K562 (cell line): ENCODE measurements around the gene CBX8. TPM values are rescaled to one million over a fixed set of nuclear protein-coding genes. Genes with fewer than 3 reads are reported as not detected.
A peak's percentile ranks its signal among the peaks of the same experiment; 100 is the strongest.

Source experiments
- ARID1B ChIP-seq: fragments of 450-650 bp; IDR thresholded peaks from 2 replicates; pipeline ENCODE4 v1.6.1; 2016; ENCODE audit warnings: antibody characterized with exemption, mild to moderate bottlenecking, inconsistent platforms
- ATF3 ChIP-seq, 2 experiments: fragments of 450-650 bp in 1 of 2; sonication (generic) in 1 of 2; formaldehyde crosslinking in 1 of 2; IDR thresholded peaks in 1 of 2; conservative IDR thresholded peaks in 1 of 2; 2 replicates each; pipeline versions ENCODE4 v1.6.1 to v1.8.1; 2016 to 2023; ENCODE audit warnings: mild to moderate bottlenecking in 2 of 2, moderate library complexity in 2 of 2, inconsistent platforms in 1 of 2, missing genetic modification reagents in 1 of 2
- BRCA1 ChIP-seq, 2 experiments: fragments of 450-650 bp in 1 of 2; sonication (generic) in 1 of 2; formaldehyde crosslinking in 1 of 2; IDR thresholded peaks; 2 replicates each; pipeline versions ENCODE4 v1.5.0 to v1.6.1; 2017 to 2020; ENCODE audit warnings: mild to moderate bottlenecking in 1 of 2, missing genetic modification reagents in 1 of 2
- CCNT2 ChIP-seq: IDR thresholded peaks from 2 replicates; pipeline ENCODE4 v1.6.1; 2011; ENCODE audit warnings: borderline replicate concordance, low read depth, mild to moderate bottlenecking, moderate library complexity, mixed read lengths, low read length; ENCODE audit not compliant: insufficient read length; ENCODE audit errors: extremely low read depth
- ETV1 ChIP-seq: fragments of 450-650 bp; conservative IDR thresholded peaks from 2 replicates; pipeline ENCODE4 v1.6.1; 2016; ENCODE audit warnings: missing genetic modification characterization, control low read depth, low read depth, missing compliant biosample characterization
- KDM2B ChIP-seq: fragments of 250-450 bp; sonication (Bioruptor Pico); IDR thresholded peaks from 2 replicates; pipeline ENCODE4 v1.8.0; 2021; ENCODE audit warnings: mild to moderate bottlenecking, moderate library complexity
- MEF2D ChIP-seq: conservative IDR thresholded peaks from 2 replicates; pipeline ENCODE4 v1.6.1; 2016; ENCODE audit warnings: low read depth, missing genetic modification characterization, missing compliant biosample characterization
- MTA3 ChIP-seq: fragments of 450-650 bp; formaldehyde crosslinking; IDR thresholded peaks from 2 replicates; pipeline ENCODE4 v1.6.1; 2017; ENCODE audit warnings: mild to moderate bottlenecking, borderline replicate concordance
- POLR2B ChIP-seq: fragments of 450-650 bp; IDR thresholded peaks from 2 replicates; pipeline ENCODE4 v1.6.1; 2018; ENCODE audit warnings: low read depth; ENCODE audit not compliant: partially characterized antibody
- RBFOX2 ChIP-seq: fragments of 200-400 bp; formaldehyde crosslinking; IDR thresholded peaks from 2 replicates; pipeline ENCODE4 v1.6.1; 2017; ENCODE audit warnings: low read depth, mild to moderate bottlenecking, low read length, moderate library complexity
- polyA plus RNA-seq, 8 experiments: library from polyadenylated mRNA; depleted of rRNA in 4 of 8; stranded (reverse) in 5 of 8; unstranded in 3 of 8; fragments of >200 nt; fragmentation: Nextera tagmentation in 2 of 8; fragmentation: Illumina TruSeq in 1 of 8; extraction: Ambion mirVana in 2 of 8; extraction: Trizol in 1 of 8; gene quantifications; 2 replicates each; pipeline versions ENCODE4 v1.2.1 to v1.2.3, GENCODE V29; 2011 to 2014; ENCODE audit warnings: inconsistent platforms in 1 of 8, missing spikeins in 1 of 8
- total RNA-seq, 7 experiments: library from RNA; depleted of rRNA in 6 of 7; stranded (reverse); fragments of >200 nt in 6 of 7; fragmentation: Illumina TruSeq in 2 of 7; extraction: Trizol in 2 of 7; gene quantifications; 2 replicates each; pipeline versions ENCODE4 v1.2.1 to v1.2.3, GENCODE V29; 2011 to 2021; ENCODE audit warnings: low replicate concordance in 1 of 7
- TF ChIP-seq, protein P1 (sequence below), 2 experiments: fragments of 450-650 bp; conservative IDR thresholded peaks; 2 replicates each; pipeline ENCODE4 v1.6.1; 2017; ENCODE audit warnings: mild to moderate bottlenecking in 2 of 2, moderate library complexity in 2 of 2
- TF ChIP-seq, protein P2 (sequence below), 2 experiments: IDR thresholded peaks; 2 replicates each; pipeline ENCODE4 v1.6.1; 2011; ENCODE audit warnings: borderline replicate concordance in 1 of 2, control low read depth in 1 of 2, low read depth in 1 of 2, low read length in 1 of 2, mild to moderate bottlenecking in 1 of 2, mixed read lengths in 1 of 2, moderate library complexity in 1 of 2; ENCODE audit not compliant: insufficient read depth in 1 of 2, insufficient read length in 1 of 2, poor library complexity in 1 of 2, severe bottlenecking in 1 of 2; ENCODE audit errors: extremely low read depth in 1 of 2
- TF ChIP-seq, protein P3 (sequence below), 3 experiments: fragments of 200-800 bp in 1 of 3; sonication (Bioruptor generic) in 1 of 3; sonication (generic) in 1 of 3; formaldehyde crosslinking in 1 of 3; IDR thresholded peaks; 2 replicates each; pipeline versions ENCODE4 v1.6.1 to v1.8.0; 2016 to 2022; ENCODE audit warnings: mild to moderate bottlenecking in 2 of 3, missing compliant biosample characterization in 2 of 3, missing genetic modification characterization in 2 of 3, missing genetic modification reagents in 1 of 3
- TF ChIP-seq, protein P4 (sequence below): sonication (generic); formaldehyde crosslinking; IDR thresholded peaks from 2 replicates; pipeline ENCODE4 v1.8.0; 2022; ENCODE audit warnings: mild to moderate bottlenecking, missing genetic modification reagents

CBX8 gene
- total and polyA plus RNA-seq, 9 of the 15 experiments (the other 6 are each of a cell fraction or from before 2014, with no cell fraction given), result 0.08 to 11.9 (median 2.6) TPM

DNA sequence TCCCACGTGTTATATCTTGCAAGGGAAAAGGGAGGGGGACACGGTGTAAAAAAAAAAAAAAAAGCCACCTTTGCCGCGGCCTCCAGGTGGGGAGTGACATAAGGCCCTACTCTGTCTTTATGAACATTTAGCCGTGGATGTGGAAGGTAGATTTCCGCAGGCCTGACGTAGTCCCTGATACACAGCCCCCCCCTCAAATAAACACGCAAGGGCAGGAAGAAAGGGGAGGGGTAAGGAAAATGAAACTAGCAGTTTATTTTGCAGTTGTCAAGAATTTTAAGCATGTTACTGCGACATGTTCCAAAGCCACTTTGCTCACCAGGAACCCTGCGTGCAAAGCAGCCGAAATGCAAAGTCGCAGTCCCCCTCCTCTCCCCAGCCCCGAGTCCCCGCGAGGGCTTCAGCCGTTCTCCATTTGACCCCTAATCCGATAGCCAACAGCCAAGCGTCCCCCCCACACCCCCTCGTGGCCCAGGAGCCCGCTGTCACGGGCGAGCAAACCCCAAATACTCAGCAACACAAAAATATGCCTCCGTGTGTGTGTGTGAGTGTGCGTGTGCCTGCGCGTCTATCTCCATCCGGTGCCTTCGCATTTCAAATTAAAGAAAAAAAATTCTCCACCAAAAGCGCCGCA is 41.1 kb upstream of the CBX8 start (continued):
- TF ChIP-seq, protein P1, sequence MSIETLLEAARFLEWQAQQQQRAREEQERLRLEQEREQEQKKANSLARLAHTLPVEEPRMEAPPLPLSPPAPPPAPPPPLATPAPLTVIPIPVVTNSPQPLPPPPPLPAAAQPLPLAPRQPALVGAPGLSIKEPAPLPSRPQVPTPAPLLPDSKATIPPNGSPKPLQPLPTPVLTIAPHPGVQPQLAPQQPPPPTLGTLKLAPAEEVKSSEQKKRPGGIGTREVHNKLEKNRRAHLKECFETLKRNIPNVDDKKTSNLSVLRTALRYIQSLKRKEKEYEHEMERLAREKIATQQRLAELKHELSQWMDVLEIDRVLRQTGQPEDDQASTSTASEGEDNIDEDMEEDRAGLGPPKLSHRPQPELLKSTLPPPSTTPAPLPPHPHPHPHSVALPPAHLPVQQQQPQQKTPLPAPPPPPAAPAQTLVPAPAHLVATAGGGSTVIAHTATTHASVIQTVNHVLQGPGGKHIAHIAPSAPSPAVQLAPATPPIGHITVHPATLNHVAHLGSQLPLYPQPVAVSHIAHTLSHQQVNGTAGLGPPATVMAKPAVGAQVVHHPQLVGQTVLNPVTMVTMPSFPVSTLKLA (conservative IDR thresholded peaks at IDR 0.05), result peak in 1 of 2 experiments; percentile 9; a peak in 1 of 4 replicates
- peak; percentile 11 for TF ChIP-seq POLR2B
- TF ChIP-seq ETV1, result 0 out of 2 replicates have a peak, but pooled peaks have one; percentile 29
- TF ChIP-seq ARID1B, result no peak
- TF ChIP-seq, protein P2, sequence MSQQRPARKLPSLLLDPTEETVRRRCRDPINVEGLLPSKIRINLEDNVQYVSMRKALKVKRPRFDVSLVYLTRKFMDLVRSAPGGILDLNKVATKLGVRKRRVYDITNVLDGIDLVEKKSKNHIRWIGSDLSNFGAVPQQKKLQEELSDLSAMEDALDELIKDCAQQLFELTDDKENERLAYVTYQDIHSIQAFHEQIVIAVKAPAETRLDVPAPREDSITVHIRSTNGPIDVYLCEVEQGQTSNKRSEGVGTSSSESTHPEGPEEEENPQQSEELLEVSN (IDR thresholded peaks at IDR 0.05; ENCODE audit: borderline replicate concordance in 1 of 2, extremely low read depth in 1 of 2, insufficient read depth in 1 of 2, insufficient read length in 1 of 2, low read depth in 1 of 2, low read length in 1 of 2, poor library complexity in 1 of 2, severe bottlenecking in 1 of 2), result peak in 1 of 2 experiments; percentile 2
- TF ChIP-seq, protein P3, sequence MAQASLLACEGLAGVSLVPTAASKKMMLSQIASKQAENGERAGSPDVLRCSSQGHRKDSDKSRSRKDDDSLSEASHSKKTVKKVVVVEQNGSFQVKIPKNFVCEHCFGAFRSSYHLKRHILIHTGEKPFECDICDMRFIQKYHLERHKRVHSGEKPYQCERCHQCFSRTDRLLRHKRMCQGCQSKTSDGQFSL (CRISPR knock-in tag; IDR thresholded peaks at IDR 0.05), result peak; percentile 69
- TF ChIP-seq, protein P3 (tag; IDR thresholded peaks at IDR 0.05), result no peak; a peak in 1 of 4 replicates
- no peak for TF ChIP-seq KDM2B (CRISPR knock-in tag)
- no peak for TF ChIP-seq MTA3
- TF ChIP-seq MEF2D (tag), result no peak
- no peak for TF ChIP-seq ATF3 (IDR thresholded peaks at IDR 0.05)
- TF ChIP-seq ATF3 (CRISPR knock-in tag; conservative IDR thresholded peaks at IDR 0.05), result no peak
- TF ChIP-seq, protein P4, sequence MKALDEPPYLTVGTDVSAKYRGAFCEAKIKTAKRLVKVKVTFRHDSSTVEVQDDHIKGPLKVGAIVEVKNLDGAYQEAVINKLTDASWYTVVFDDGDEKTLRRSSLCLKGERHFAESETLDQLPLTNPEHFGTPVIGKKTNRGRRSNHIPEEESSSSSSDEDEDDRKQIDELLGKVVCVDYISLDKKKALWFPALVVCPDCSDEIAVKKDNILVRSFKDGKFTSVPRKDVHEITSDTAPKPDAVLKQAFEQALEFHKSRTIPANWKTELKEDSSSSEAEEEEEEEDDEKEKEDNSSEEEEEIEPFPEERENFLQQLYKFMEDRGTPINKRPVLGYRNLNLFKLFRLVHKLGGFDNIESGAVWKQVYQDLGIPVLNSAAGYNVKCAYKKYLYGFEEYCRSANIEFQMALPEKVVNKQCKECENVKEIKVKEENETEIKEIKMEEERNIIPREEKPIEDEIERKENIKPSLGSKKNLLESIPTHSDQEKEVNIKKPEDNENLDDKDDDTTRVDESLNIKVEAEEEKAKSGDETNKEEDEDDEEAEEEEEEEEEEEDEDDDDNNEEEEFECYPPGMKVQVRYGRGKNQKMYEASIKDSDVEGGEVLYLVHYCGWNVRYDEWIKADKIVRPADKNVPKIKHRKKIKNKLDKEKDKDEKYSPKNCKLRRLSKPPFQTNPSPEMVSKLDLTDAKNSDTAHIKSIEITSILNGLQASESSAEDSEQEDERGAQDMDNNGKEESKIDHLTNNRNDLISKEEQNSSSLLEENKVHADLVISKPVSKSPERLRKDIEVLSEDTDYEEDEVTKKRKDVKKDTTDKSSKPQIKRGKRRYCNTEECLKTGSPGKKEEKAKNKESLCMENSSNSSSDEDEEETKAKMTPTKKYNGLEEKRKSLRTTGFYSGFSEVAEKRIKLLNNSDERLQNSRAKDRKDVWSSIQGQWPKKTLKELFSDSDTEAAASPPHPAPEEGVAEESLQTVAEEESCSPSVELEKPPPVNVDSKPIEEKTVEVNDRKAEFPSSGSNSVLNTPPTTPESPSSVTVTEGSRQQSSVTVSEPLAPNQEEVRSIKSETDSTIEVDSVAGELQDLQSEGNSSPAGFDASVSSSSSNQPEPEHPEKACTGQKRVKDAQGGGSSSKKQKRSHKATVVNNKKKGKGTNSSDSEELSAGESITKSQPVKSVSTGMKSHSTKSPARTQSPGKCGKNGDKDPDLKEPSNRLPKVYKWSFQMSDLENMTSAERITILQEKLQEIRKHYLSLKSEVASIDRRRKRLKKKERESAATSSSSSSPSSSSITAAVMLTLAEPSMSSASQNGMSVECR, result 0 out of 2 replicates have a peak, but pooled peaks have one; percentile 53
- no peak for TF ChIP-seq BRCA1 (IDR thresholded peaks at IDR 0.05)
- no peak for TF ChIP-seq BRCA1 (CRISPR knock-in tag; IDR thresholded peaks at IDR 0.05)
- peak; percentile 5 for TF ChIP-seq CCNT2
- TF ChIP-seq RBFOX2, result peak; percentile 76
